Activated CD8-positive, alpha-beta memory T cell treated with anti-CD3 and anti-CD28 coated beads, Interleukin-2, amount 50 U/mL, for 24 hours (primary cell): ENCODE measurements around the gene TMTC2.

Experiments used
- DNase-seq: peaks from one replicate; pipeline ENCODE4 v3.0.0-alpha.2; 2020; ENCODE audit errors: extremely low read depth

The TMTC2 gene

GRCh38 chr12:82682326-82682725, 4.4 kb upstream of the TMTC2 start:
- DNase-seq, result no peak

- DNase-seq, result no peak
These were observed 3.9 kb upstream of the TMTC2 start for GRCh38 chr12:82682851-82683261.

- DNase-seq, result peak; percentile 86
These were observed 927 bp upstream of the TMTC2 start for GRCh38 chr12:82685790-82686167.

GRCh38 chr12:82687021-82688011, 610 bp downstream of the TMTC2 start:
- DNase-seq, result peak; percentile 15

GRCh38 chr12:82688035-82688501, 1.4 kb downstream of the TMTC2 start:
- no peak for DNase-seq

GRCh38 chr12:82688596-82688995, 1.9 kb downstream of the TMTC2 start:
- DNase-seq, result no peak

- DNase-seq, result no peak
These were observed 3.3 kb downstream of the TMTC2 start for GRCh38 chr12:82690006-82690405.

GRCh38 chr12:82691513-82691912, 4.8 kb downstream of the TMTC2 start:
- DNase-seq, result no peak

GRCh38 chr12:82694276-82694675, 7.6 kb downstream of the TMTC2 start:
- DNase-seq, result no peak

GRCh38 chr12:82694970-82695369, 8.3 kb downstream of the TMTC2 start:
- no peak for DNase-seq

GRCh38 chr12:82695531-82695930, 8.8 kb downstream of the TMTC2 start:
- no peak for DNase-seq

GRCh38 chr12:82696543-82696942, 9.8 kb downstream of the TMTC2 start:
- no peak for DNase-seq

GRCh38 chr12:82698708-82699564, 12.2 kb downstream of the TMTC2 start:
- DNase-seq, result no peak

GRCh38 chr12:82705774-82706173, 19.1 kb downstream of the TMTC2 start:
- DNase-seq, result no peak

GRCh38 chr12:82708061-82708879, 21.6 kb downstream of the TMTC2 start:
- no peak for DNase-seq

GRCh38 chr12:82709794-82710355, 23.2 kb downstream of the TMTC2 start:
- DNase-seq, result no peak

- DNase-seq, result no peak
These were observed 24.0 kb downstream of the TMTC2 start for GRCh38 chr12:82710741-82711140.

GRCh38 chr12:82714427-82714826, 27.7 kb downstream of the TMTC2 start:
- DNase-seq, result no peak

GRCh38 chr12:82721726-82722125, 35.0 kb downstream of the TMTC2 start:
- no peak for DNase-seq

GRCh38 chr12:82723093-82723492, 36.4 kb downstream of the TMTC2 start:
- no peak for DNase-seq

GRCh38 chr12:82723891-82724290, 37.2 kb downstream of the TMTC2 start:
- DNase-seq, result no peak
